HepG2 (cell line): ENCODE measurements around the gene GALNT18. TPM values are rescaled to one million over a fixed set of nuclear protein-coding genes. Genes with fewer than 3 reads are reported as not detected.

Source experiments
- ATAC-seq: fragments of 200-7000 bp; cut with Tn5 transposase; 3 replicates; pipeline ENCODE4 v1.9.1; 2020; ENCODE audit warnings: mild to moderate bottlenecking, moderate library complexity
- BruUV-seq: library from RNA; stranded (reverse); fragments of 400-500 nt; replicated peaks from 2 replicates; lab custom pipeline; 2021; lab: Mats Ljungman, UMichigan
- CTCF ChIA-PET: fragments of 300-600 bp; formaldehyde crosslinking; extraction: SDS; loops from one replicate; lab custom pipeline; 2021; ENCODE audit warnings: low total read pairs, inconsistent platforms, low intra/inter-chr PET ratio; lab: Yijun Ruan, JAX
- POLR2A ChIA-PET: fragments of 350-600 bp; sonication (Branson Sonifier 250); formaldehyde crosslinking; loops from one replicate; lab custom pipeline; 2020; ENCODE audit warnings: antibody characterized with exemption, inconsistent platforms; lab: Yijun Ruan, JAX
- DNase-seq: peaks from one replicate; pipeline ENCODE4 v3.0.0-alpha.2; 2015; ENCODE audit warnings: low spot score
- FAIRE-seq: peaks from 3 replicates; lab custom pipeline; 2011; peaks lifted over from hg19 to GRCh38; lab: Jason Lieb, UNC
- H2AFZ ChIP-seq: one replicate; pipeline ENCODE4 v1.6.1; 2011; ENCODE audit warnings: low read length, inconsistent platforms
- H3K27ac ChIP-seq: fragments of 300-600 bp; 3 replicates; pipeline ENCODE4 v1.8.0; 2011; ENCODE audit warnings: mixed run types, mild to moderate bottlenecking, mixed read lengths, low read length, inconsistent platforms; ENCODE audit not compliant: insufficient read depth; ENCODE audit errors: extremely low read length
- H3K27me3 ChIP-seq, 2 experiments: fragments of 200-600 bp in 1 of 2; 2 replicates in 1 of 2; 3 replicates in 1 of 2; pipeline versions ENCODE4 v1.6.0 to v1.8.0; 2011; ENCODE audit warnings: low read length in 2 of 2, mild to moderate bottlenecking in 2 of 2, moderate library complexity in 2 of 2, inconsistent platforms in 1 of 2; ENCODE audit not compliant: insufficient read depth in 2 of 2, control insufficient read depth in 1 of 2
- H3K36me3 ChIP-seq, 2 experiments: fragments of 200-600 bp in 1 of 2; replicated peaks in 1 of 2; 2 replicates in 1 of 2; 3 replicates in 1 of 2; pipeline versions ENCODE4 v1.5.1 to v1.8.0; 2011; ENCODE audit warnings: low read length in 2 of 2, inconsistent platforms in 1 of 2; ENCODE audit not compliant: insufficient read depth in 2 of 2, control insufficient read depth in 1 of 2
- H3K4me1 ChIP-seq: 2 replicates; pipeline ENCODE4 v1.5.1; 2012; ENCODE audit warnings: low read length, inconsistent platforms; ENCODE audit not compliant: insufficient read depth
- H3K4me2 ChIP-seq: 2 replicates; pipeline ENCODE4 v1.6.0; 2011; ENCODE audit warnings: low read depth, low read length, inconsistent platforms
- H3K4me3 ChIP-seq, 3 experiments: fragments of 200-600 bp in 1 of 3; sonication (generic), shearing (Covaris generic) in 1 of 3; replicated peaks in 1 of 3; 2 replicates each; pipeline ENCODE4 v1.5.1; 2011 to 2016; ENCODE audit warnings: low read length in 3 of 3, inconsistent platforms in 2 of 3, low read depth in 2 of 3, mild to moderate bottlenecking in 2 of 3, control low read depth in 1 of 3, mixed read lengths in 1 of 3; ENCODE audit not compliant: insufficient read depth in 1 of 3
- H3K79me2 ChIP-seq: one replicate; pipeline ENCODE4 v1.6.1; 2011; ENCODE audit warnings: low read length, inconsistent platforms; ENCODE audit not compliant: insufficient read depth
- H3K9ac ChIP-seq: 2 replicates; pipeline ENCODE4 v1.6.0; 2011; ENCODE audit warnings: mild to moderate bottlenecking, low read depth, low read length, inconsistent platforms; ENCODE audit not compliant: insufficient read depth
- H3K9me3 ChIP-seq: 2 replicates; pipeline ENCODE4 v1.5.1; 2012; ENCODE audit warnings: mild to moderate bottlenecking, low read length
- H4K20me1 ChIP-seq: 2 replicates; pipeline ENCODE4 v1.6.0; 2011; ENCODE audit warnings: inconsistent platforms, mild to moderate bottlenecking, low read length, moderate library complexity; ENCODE audit not compliant: insufficient read depth
- E2F1 ChIP-seq: sonication (generic); formaldehyde crosslinking; IDR thresholded peaks from 2 replicates; pipeline ENCODE4 v1.5.0; 2020; ENCODE audit warnings: missing genetic modification reagents
- HNF4A ChIP-seq: sonication (generic); formaldehyde crosslinking; IDR thresholded peaks from 2 replicates; pipeline ENCODE4 v1.4.0; 2020; ENCODE audit warnings: missing genetic modification reagents
- MAFK ChIP-seq, 2 experiments: IDR thresholded peaks in 1 of 2; conservative IDR thresholded peaks in 1 of 2; 2 replicates each; pipeline ENCODE4 v1.6.1; 2011; ENCODE audit warnings: improper control_type of control experiment in 2 of 2, low read length in 2 of 2
- MED8 ChIP-seq: sonication (generic); formaldehyde crosslinking; IDR thresholded peaks from 2 replicates; pipeline ENCODE4 v1.8.1; 2023; ENCODE audit warnings: mild to moderate bottlenecking, missing genetic modification reagents; ENCODE audit not compliant: insufficient replicate concordance
- NCOA2 ChIP-seq: sonication (generic); formaldehyde crosslinking; IDR thresholded peaks from 2 replicates; pipeline ENCODE4 v1.8.0; 2022; ENCODE audit warnings: inconsistent platforms
- SPEN ChIP-seq: sonication (generic); formaldehyde crosslinking; IDR thresholded peaks from 2 replicates; pipeline ENCODE4 v1.5.1; 2020; ENCODE audit warnings: low read depth, mild to moderate bottlenecking, missing genetic modification reagents
- ZBTB1 ChIP-seq: sonication (generic); formaldehyde crosslinking; IDR thresholded peaks from 2 replicates; pipeline ENCODE4 v1.4.0; 2020; ENCODE audit warnings: missing genetic modification reagents, borderline replicate concordance
- ZNF121 ChIP-seq: sonication (generic); formaldehyde crosslinking; IDR thresholded peaks from 2 replicates; pipeline ENCODE4 v1.5.0; 2020; ENCODE audit warnings: mild to moderate bottlenecking, missing genetic modification reagents
- ZNF280D ChIP-seq: sonication (generic); formaldehyde crosslinking; IDR thresholded peaks from 2 replicates; pipeline ENCODE4 v1.5.1; 2020; ENCODE audit warnings: mild to moderate bottlenecking, missing genetic modification reagents
- ZNF580 ChIP-seq: IDR thresholded peaks from 2 replicates; pipeline ENCODE4 v1.6.1; 2016; ENCODE audit warnings: low read depth, borderline replicate concordance
- ZNF629 ChIP-seq: sonication (generic); formaldehyde crosslinking; conservative IDR thresholded peaks from 2 replicates; pipeline ENCODE4 v1.5.0; 2020; ENCODE audit warnings: missing genetic modification reagents
- ZNF710 ChIP-seq: sonication (generic); formaldehyde crosslinking; IDR thresholded peaks from 2 replicates; pipeline ENCODE4 v1.5.0; 2020; ENCODE audit warnings: mild to moderate bottlenecking, missing genetic modification reagents, borderline replicate concordance
- ZNF713 ChIP-seq: sonication (generic); formaldehyde crosslinking; IDR thresholded peaks from 2 replicates; pipeline ENCODE4 v1.4.0; 2020; ENCODE audit warnings: mild to moderate bottlenecking, missing genetic modification reagents
- ZNF883 ChIP-seq: sonication (generic); formaldehyde crosslinking; IDR thresholded peaks from 2 replicates; pipeline ENCODE4 v1.5.1; 2020; ENCODE audit warnings: mild to moderate bottlenecking, missing genetic modification reagents; ENCODE audit errors: not compliant biosample characterization
- WGBS: methylation state at CpG from one replicate; pipeline ENCODE4 v1.1.6; 2017; ENCODE audit warnings: low lambda C conversion rate; 5-methylcytosine and 5-hydroxymethylcytosine counted together
- in situ Hi-C: cut with HindIII; loops from 2 replicates; pipeline ENCODE4 v1.10.0; 2017; ENCODE audit warnings: low pct_unique_long_range_greater_than_20kb; ENCODE audit not compliant: extremely low pct_ligation_motif_present
- intact Hi-C: fragments of 100-400 bp; cut with micrococcal nuclease; formaldehyde crosslinking; loops from one replicate; pipeline ENCODE4 v1.10.0; 2022; ENCODE audit not compliant: unreplicated experiment
- polyA plus RNA-seq, 8 experiments: library from polyadenylated mRNA; depleted of rRNA in 3 of 8; stranded (reverse) in 7 of 8; unstranded in 1 of 8; fragments of >200 nt; fragmentation: Illumina TruSeq in 4 of 8; extraction: Trizol in 4 of 8; gene quantifications; 2 replicates each; pipeline versions ENCODE4 v1.2.1 to v1.2.3, GENCODE V29; 2011 to 2016; ENCODE audit warnings: low read depth in 4 of 8, missing spikeins in 1 of 8, mixed read lengths in 1 of 8; ENCODE audit not compliant: insufficient read depth in 1 of 8
- total RNA-seq, 5 experiments: library from RNA; depleted of rRNA; stranded (reverse); fragments of >200 nt; fragmentation: Illumina TruSeq; extraction: Trizol; gene quantifications; 2 replicates each; pipeline ENCODE4 v1.2.3, GENCODE V29; 2016; ENCODE audit warnings: low read depth in 1 of 5
- TF ChIP-seq, protein P1 (sequence below): sonication (generic); formaldehyde crosslinking; conservative IDR thresholded peaks from 2 replicates; pipeline ENCODE4 v1.8.0; 2022; ENCODE audit warnings: low read depth, missing genetic modification reagents

GALNT18 gene
- total and polyA plus RNA-seq, 2 of the 13 experiments (the other 11 are each of a cell fraction or from before 2014, with no cell fraction given), result 0.11 TPM; not detected in 1

- TF ChIP-seq MED8 (CRISPR knock-in tag), result no peak
- TF ChIP-seq ZNF713, result no peak
- TF ChIP-seq HNF4A, result no peak
- no peak for TF ChIP-seq ZNF883
- TF ChIP-seq NCOA2 (CRISPR knock-in tag), result no peak
- TF ChIP-seq ZNF121, result no peak
- no peak for TF ChIP-seq ZBTB1 (CRISPR knock-in tag)
- no peak for TF ChIP-seq MAFK (conservative IDR thresholded peaks at IDR 0.05 in 1 of 2, IDR thresholded peaks at IDR 0.05 in 1 of 2; ENCODE audit: low read length in 2 of 2)
Measured at GRCh38 chr11:11561991-11562390, 59.8 kb downstream of the GALNT18 start (continued).

- Histone ChIP-seq H3K27me3 (peaks cover 7 to 26% of the 10 kb centered on the region in 2 experiments; a peak in 4 of 5 replicates), H2AFZ (no peak overlapping the region), H3K27ac (no peak overlapping the region), H3K4me1 (no peaks in the 10 kb centered on the region), H3K9ac (no peak overlapping the region), H3K4me2 (no peak overlapping the region), H3K79me2 (no peaks in the 10 kb centered on the region), H3K36me3 (no peaks in the 10 kb centered on the region), H4K20me1 (no peaks in the 10 kb centered on the region), H3K9me3 (no peaks in the 10 kb centered on the region), H3K4me3 (no peak overlapping the region)
- intact Hi-C loops, result no loop called here
- no peak for ATAC-seq
- ChIA-PET CTCF (no interaction called here), POLR2A (no interaction called here)
- no peak for FAIRE-seq
- DNase-seq, result no peak
- WGBS, result 4% methylated on average over 2 of the region's 2 CpGs
- in situ Hi-C loops, result no loop called here
- no TSS peak for BruUV-seq
- TF ChIP-seq SPEN (CRISPR knock-in tag), result no peak
- no peak for TF ChIP-seq ZNF580 (CRISPR knock-in tag)
- TF ChIP-seq ZNF280D (CRISPR knock-in tag), result no peak
- TF ChIP-seq, protein P1, sequence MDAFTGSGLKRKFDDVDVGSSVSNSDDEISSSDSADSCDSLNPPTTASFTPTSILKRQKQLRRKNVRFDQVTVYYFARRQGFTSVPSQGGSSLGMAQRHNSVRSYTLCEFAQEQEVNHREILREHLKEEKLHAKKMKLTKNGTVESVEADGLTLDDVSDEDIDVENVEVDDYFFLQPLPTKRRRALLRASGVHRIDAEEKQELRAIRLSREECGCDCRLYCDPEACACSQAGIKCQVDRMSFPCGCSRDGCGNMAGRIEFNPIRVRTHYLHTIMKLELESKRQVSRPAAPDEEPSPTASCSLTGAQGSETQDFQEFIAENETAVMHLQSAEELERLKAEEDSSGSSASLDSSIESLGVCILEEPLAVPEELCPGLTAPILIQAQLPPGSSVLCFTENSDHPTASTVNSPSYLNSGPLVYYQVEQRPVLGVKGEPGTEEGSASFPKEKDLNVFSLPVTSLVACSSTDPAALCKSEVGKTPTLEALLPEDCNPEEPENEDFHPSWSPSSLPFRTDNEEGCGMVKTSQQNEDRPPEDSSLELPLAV (CRISPR knock-in tag), result no peak
- TF ChIP-seq ZNF710, result no peak
- no peak for TF ChIP-seq E2F1 (CRISPR knock-in tag)
- TF ChIP-seq ZNF629, result no peak
Measured at GRCh38 chr11:11558826-11559225, 63.0 kb downstream of the GALNT18 start.
